WTC11 (cell line): ENCODE data around the gene CACNA1A.

ENCODE experiments used
- JUN ChIP-seq: sonication (generic); formaldehyde crosslinking; IDR thresholded peaks from 2 replicates; pipeline ENCODE4 v1.8.0; 2023; ENCODE audit warnings: mild to moderate bottlenecking, missing genetic modification reagents
- ZNF121 ChIP-seq: sonication (generic); formaldehyde crosslinking; IDR thresholded peaks from 2 replicates; pipeline ENCODE4 v1.8.0; 2023; ENCODE audit warnings: missing genetic modification reagents
- TF ChIP-seq, protein P1 (sequence below): fragments of 200-600 bp; IDR thresholded peaks from 2 replicates; pipeline ENCODE4 v1.8.0; 2022; ENCODE audit warnings: antibody characterized with exemption
- TF ChIP-seq, protein P2 (sequence below): sonication (generic); formaldehyde crosslinking; IDR thresholded peaks from 2 replicates; pipeline ENCODE4 v1.8.1; 2022; ENCODE audit warnings: low read depth, mild to moderate bottlenecking, moderate library complexity, missing genetic modification reagents, borderline replicate concordance
- TF ChIP-seq, protein P3 (sequence below): sonication (generic); formaldehyde crosslinking; IDR thresholded peaks from 2 replicates; pipeline ENCODE4 v1.8.0; 2022; ENCODE audit warnings: mild to moderate bottlenecking, missing genetic modification reagents
- TF ChIP-seq, protein P4 (sequence below): sonication (generic); formaldehyde crosslinking; IDR thresholded peaks from 2 replicates; pipeline ENCODE4 v1.8.1; 2022; ENCODE audit warnings: mild to moderate bottlenecking, missing genetic modification reagents, moderate library complexity, borderline replicate concordance
- TF ChIP-seq, protein P5 (sequence below): sonication (generic); formaldehyde crosslinking; conservative IDR thresholded peaks from 2 replicates; pipeline ENCODE4 v1.8.1; 2023; ENCODE audit warnings: mild to moderate bottlenecking, low read depth, missing genetic modification reagents, moderate library complexity
- TF ChIP-seq, protein P6 (sequence below): sonication (generic); formaldehyde crosslinking; IDR thresholded peaks from 2 replicates; pipeline ENCODE4 v1.8.0; 2023; ENCODE audit warnings: missing genetic modification reagents

DNA sequence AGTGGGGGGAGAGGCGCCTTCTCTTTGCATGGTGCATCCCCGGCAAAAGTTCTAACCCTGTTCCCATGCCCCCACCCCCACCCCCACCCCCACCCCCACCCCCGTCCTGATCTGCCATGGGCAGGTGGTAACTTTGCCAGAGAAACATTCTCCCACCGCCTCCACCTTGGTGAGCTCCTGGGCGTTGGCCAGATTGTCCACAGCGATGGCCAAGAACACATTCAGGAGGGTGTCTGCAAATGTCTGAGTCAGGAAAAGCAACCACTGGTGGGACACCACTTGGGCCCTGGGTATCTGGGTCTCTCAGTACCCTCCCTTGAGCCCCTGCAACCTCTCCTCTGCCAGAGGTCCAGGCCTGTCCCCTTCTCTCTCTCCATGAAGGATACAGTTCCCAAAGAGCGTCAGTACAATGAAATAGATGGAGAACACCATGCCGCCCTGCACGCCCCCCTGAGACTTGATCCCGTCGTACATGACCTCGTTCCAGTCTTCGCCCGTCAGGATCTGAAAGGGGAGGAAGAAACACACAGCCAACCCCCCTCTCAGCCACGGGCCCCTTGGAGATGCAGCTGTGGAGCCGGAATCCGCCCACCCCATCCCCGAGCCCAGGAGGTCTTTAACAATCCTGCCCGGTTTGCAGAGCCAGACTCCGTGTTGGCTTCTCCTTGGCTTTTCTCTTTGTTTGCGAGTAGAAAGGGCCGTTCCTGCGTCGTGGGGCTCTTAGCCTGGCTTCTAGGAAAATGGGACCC, 202.7 kb downstream of the CACNA1A start:
- TF ChIP-seq ZNF121 (CRISPR knock-in tag) (no peak), JUN (CRISPR knock-in tag) (no peak)
- TF ChIP-seq, protein P1, sequence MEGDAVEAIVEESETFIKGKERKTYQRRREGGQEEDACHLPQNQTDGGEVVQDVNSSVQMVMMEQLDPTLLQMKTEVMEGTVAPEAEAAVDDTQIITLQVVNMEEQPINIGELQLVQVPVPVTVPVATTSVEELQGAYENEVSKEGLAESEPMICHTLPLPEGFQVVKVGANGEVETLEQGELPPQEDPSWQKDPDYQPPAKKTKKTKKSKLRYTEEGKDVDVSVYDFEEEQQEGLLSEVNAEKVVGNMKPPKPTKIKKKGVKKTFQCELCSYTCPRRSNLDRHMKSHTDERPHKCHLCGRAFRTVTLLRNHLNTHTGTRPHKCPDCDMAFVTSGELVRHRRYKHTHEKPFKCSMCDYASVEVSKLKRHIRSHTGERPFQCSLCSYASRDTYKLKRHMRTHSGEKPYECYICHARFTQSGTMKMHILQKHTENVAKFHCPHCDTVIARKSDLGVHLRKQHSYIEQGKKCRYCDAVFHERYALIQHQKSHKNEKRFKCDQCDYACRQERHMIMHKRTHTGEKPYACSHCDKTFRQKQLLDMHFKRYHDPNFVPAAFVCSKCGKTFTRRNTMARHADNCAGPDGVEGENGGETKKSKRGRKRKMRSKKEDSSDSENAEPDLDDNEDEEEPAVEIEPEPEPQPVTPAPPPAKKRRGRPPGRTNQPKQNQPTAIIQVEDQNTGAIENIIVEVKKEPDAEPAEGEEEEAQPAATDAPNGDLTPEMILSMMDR: no peak
- TF ChIP-seq, protein P2, sequence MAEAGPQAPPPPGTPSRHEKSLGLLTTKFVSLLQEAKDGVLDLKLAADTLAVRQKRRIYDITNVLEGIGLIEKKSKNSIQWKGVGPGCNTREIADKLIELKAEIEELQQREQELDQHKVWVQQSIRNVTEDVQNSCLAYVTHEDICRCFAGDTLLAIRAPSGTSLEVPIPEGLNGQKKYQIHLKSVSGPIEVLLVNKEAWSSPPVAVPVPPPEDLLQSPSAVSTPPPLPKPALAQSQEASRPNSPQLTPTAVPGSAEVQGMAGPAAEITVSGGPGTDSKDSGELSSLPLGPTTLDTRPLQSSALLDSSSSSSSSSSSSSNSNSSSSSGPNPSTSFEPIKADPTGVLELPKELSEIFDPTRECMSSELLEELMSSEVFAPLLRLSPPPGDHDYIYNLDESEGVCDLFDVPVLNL (CRISPR knock-in tag): no peak
- TF ChIP-seq, protein P3, sequence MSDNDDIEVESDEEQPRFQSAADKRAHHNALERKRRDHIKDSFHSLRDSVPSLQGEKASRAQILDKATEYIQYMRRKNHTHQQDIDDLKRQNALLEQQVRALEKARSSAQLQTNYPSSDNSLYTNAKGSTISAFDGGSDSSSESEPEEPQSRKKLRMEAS: no peak
- TF ChIP-seq, protein P4, sequence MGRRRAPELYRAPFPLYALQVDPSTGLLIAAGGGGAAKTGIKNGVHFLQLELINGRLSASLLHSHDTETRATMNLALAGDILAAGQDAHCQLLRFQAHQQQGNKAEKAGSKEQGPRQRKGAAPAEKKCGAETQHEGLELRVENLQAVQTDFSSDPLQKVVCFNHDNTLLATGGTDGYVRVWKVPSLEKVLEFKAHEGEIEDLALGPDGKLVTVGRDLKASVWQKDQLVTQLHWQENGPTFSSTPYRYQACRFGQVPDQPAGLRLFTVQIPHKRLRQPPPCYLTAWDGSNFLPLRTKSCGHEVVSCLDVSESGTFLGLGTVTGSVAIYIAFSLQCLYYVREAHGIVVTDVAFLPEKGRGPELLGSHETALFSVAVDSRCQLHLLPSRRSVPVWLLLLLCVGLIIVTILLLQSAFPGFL (CRISPR knock-in tag): no peak
- TF ChIP-seq, protein P5, sequence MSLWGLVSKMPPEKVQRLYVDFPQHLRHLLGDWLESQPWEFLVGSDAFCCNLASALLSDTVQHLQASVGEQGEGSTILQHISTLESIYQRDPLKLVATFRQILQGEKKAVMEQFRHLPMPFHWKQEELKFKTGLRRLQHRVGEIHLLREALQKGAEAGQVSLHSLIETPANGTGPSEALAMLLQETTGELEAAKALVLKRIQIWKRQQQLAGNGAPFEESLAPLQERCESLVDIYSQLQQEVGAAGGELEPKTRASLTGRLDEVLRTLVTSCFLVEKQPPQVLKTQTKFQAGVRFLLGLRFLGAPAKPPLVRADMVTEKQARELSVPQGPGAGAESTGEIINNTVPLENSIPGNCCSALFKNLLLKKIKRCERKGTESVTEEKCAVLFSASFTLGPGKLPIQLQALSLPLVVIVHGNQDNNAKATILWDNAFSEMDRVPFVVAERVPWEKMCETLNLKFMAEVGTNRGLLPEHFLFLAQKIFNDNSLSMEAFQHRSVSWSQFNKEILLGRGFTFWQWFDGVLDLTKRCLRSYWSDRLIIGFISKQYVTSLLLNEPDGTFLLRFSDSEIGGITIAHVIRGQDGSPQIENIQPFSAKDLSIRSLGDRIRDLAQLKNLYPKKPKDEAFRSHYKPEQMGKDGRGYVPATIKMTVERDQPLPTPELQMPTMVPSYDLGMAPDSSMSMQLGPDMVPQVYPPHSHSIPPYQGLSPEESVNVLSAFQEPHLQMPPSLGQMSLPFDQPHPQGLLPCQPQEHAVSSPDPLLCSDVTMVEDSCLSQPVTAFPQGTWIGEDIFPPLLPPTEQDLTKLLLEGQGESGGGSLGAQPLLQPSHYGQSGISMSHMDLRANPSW: no peak
- TF ChIP-seq, protein P6, sequence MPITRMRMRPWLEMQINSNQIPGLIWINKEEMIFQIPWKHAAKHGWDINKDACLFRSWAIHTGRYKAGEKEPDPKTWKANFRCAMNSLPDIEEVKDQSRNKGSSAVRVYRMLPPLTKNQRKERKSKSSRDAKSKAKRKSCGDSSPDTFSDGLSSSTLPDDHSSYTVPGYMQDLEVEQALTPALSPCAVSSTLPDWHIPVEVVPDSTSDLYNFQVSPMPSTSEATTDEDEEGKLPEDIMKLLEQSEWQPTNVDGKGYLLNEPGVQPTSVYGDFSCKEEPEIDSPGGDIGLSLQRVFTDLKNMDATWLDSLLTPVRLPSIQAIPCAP (CRISPR knock-in tag): no peak
